HG02884 (cell line): Measurements from ENCODE around the gene SDHD.

Source experiments
- ATAC-seq: cut with Tn5 transposase; IDR thresholded peaks from one replicate; pipeline ENCODE4 v1.9.1; 2021; ENCODE audit warnings: mild to moderate bottlenecking, moderate library complexity; ENCODE audit not compliant: unreplicated experiment

Gene SDHD

DNA sequence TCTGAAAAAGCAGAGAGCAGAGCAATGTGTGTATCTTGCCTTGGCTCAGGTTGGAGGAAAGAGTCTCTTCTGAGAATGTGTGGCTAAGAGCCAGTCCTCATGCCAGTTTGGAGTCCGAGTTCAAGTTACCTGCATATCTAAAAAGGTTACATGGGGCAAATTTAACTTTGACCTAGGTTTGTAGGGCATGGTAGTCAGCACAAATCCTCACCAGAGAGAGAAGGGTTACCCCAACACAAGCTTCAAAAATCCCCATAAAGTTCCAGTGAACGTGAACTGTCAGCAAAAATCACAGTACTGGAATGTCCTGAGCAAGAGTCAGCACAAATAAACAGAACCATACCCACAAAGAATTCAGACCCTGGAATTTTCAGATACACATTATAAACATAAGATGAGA is 13.8 kb downstream of the SDHD start:
- ATAC-seq = no peak

- ATAC-seq = no peak
Observed at GRCh38 chr11:112103446-112103845, 16.8 kb downstream of the SDHD start.

GRCh38 chr11:112106070-112106469 is 19.4 kb downstream of the SDHD start:
- ATAC-seq = no peak

DNA sequence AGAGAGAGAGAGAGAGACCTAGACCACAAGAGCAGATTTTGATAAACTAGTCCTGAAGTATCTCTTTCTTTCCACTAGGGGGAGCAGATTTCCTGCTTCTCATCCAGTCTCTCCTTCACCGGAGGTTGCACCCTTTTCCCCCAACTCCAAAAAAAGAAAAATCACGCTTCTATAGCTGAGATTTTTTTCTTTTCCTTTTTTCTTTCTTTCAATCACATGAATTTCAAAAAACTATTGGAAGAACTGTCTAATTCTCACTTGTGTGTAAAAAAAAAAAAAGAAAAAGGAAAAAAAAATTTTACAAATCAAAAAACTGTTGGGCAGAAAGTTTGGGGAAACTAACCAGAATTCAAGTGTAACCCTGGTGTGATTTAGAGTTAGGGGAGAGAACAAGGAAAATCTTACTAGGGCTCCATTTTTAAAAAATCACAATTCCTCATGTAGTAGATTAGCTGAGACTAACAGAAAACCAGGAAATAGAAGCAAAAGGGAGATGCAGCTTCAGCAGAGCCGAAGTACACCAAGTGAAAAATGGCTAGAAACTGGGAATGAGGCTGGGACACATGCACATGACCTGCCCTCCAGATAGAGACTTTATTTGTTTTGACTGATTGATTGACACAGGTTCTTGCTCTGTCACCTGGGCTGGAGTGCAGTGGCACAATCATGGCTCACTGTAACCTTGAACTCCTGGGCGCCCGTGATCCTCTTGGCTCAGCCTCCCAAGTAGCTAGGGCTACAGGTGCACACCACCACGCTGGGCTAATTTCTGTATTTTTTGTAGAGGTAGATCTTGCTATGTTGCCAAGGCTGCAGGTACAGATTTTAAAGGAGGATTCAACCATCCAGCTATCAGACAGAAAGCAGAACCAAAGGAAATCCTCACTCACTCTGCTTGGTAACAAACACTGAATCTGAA is 27.1 kb downstream of the SDHD start:
- no peak for ATAC-seq

DNA sequence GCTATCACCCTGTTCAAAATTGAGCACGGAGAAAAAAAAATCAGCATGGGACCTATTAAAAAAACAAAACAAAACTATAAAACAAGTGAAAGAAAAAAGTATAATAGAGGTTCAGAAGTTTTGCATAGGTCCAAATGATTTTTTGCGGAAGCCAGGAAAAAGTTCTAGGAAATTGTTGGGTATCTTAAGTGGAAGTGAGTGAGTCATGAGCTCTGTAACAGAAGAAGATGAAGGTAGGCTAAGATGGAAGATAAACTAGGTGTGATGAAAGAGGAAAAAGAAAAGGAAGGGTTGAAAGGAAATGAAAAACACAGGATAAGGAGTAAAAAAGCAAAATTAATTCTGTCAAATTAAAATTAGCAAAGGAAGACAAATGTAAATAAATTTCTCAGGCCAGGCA is 27.8 kb downstream of the SDHD start:
- ATAC-seq = no peak

DNA sequence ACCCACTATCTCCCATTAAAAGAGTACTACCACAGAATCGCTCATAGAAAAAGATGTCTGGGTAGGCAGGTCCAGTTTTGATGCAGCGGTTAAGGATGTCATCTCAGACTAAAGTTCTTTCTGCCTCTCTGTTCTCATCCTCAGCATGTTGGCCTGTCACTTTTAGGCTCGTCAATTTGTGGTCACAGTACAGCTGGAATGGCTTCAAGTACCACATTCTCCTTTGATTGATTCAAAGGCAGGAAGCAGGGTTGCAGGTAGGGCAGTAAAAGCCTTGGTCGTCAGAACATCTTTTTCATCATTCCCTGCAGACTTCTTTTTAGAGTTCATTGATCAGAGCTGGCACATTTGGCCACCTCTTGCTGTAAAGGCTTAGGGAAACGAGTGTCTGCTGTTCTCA is 28.7 kb downstream of the SDHD start:
- no peak for ATAC-seq

DNA sequence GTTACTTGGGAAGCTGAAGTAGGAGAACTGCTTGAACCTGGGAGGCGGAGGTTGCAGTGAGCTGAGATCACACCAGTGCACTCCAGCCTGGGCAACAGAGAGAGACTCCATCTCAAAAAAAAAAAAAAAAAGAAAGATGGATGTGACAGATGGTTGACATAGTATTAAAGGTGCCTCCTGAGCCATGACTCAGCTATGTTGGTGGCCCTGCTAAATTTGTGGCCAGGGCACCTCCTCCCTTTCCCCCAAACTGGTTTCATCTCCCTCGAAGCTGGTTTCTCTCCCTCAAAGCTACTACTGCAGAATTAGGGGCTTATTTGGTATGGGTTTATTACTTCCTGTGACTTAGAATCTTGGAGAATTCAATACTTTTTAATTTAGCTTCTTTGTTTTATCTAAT is 31.5 kb downstream of the SDHD start:
- ATAC-seq = no peak

DNA sequence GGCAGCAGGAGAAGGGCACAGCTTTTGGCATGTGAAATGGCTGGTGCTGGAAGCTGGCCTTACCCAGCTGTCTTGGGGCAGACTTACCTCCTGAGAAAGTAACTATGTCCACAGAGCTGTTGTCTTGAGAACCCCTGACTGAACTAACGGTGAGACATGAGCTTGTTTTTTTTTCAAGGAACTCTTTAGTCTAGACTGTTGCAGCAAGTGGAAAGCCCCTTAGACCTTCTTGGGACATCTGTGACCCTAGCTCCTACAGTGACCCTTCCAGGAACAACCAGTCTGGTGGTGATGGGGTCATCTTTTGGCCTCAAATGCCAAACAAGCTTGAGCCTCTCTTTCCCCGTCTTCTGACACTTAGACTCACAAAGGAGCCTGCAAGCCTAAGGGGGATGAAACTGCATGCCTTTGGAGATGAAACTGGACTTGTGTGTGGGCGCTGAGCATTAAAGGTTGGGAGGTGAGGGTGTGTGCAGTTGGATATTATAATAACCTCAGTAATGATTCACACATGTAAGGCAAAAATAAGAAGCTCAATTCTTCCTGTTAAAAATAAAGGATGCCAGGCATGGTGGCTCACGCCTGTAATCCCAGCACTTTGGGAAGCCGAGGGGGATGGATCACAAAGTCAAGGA is 35.4 kb downstream of the SDHD start:
- ATAC-seq = no peak

DNA sequence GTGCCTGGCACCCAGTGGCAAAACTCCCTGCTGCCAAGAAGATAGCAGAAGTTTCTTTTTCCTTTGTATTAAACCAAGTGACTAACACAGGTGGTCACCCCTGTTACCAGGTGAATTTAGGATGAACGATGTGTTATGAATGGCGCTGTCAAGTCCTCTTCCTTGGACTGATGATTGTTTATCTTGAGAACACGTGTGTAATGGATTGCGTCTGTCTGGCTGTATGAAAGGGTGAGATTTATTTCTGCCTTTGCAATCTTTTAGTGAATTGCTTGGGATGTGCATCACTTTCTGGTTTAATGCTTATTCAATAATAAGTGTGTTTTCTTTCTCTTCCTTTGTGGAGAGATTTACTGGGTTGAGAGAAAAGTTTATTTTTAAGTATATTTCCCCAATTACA is 36.5 kb downstream of the SDHD start:
- ATAC-seq = no peak

DNA sequence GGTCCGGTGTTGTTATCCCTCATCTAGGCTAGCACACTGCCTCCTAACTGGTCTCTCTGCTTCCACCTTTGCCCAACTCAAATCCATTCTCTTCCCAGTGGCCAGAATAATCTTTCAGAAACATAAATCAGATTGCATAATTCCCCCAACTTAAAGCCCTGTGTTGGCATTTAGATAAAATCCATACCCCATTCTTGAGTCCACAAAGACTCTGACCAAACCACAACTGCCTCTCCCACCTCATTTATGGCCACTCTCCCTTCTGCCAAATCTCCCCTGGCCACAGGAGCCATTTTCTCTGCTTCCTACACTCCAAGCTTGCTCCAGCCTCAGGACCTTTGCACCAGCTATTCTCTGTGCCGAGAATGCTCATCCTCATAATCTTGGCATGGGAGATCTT is 40.4 kb downstream of the SDHD start:
- no peak for ATAC-seq

GRCh38 chr11:112128483-112129121 is 41.9 kb downstream of the SDHD start:
- no peak for ATAC-seq

DNA sequence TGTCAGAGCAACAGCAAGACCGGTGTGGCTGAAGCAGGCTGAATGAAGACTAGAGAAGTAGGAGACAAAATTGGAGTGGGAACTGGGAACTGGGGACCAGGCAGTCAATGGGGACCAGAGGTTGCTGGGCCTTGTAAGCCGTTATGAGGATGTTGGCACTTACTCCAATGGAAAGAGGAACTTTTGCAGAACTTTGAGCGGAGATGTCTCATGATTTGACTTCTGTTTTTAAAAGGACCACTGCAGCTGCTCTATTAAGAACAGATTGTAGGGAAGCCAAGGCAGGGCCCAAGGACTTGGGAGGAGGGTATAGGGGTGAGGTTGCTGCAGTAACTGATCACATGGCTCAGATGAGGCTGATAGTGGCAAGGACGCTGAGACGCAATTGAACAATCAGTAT is 43.0 kb downstream of the SDHD start:
- no peak for ATAC-seq

GRCh38 chr11:112132737-112133136 is 46.1 kb downstream of the SDHD start:
- ATAC-seq = no peak

DNA sequence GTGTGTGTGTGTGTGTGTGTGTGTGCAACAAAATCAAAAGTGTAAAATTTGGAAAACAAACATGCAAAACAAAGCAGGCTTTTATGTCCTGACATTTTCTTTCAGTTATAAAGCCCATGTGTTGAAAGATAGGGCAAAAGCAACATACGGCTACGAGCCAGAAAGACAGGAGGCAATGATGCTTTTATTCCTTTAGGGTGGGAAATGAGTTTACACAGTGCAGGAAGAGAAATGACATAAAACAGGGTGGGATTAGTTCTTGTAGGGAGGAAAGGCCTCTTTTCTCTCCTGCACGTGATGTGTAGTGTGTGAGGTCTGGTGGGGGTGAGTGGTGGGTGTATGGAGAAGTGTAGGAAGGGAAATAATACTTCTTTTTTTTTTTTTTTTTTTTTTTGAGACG is 47.8 kb downstream of the SDHD start:
- no peak for ATAC-seq

DNA sequence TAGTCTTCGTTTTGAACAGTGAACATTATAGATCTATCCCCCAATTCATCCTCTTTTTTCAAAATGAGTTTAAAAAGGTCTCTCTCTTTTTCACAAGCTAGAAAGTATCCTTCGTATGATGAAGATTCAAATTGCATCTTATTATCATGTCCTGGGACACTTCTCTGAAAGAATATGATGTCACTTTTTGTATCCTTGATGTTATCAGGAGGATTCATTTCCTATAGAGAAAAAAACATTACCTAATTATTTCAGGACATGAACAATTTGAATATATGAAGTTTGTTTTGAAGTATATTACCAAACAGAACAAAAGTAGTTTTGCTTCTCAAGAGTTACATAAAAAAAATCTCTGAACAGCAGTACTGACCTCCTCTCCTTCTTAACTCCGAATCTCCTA is 56.9 kb downstream of the SDHD start:
- no peak for ATAC-seq
